C4-2B (cell line): Measurements from ENCODE around the gene PLPP4.

Source experiments
- CTCF ChIP-seq: fragments of 450-650 bp; conservative IDR thresholded peaks from 2 replicates; pipeline ENCODE4 v1.5.1; 2017; ENCODE audit warnings: mild to moderate bottlenecking
- ZFX ChIP-seq: fragments of 450-650 bp; IDR thresholded peaks from 2 replicates; pipeline ENCODE4 v1.6.1; 2017

GRCh38 chr10:120453886-120454285 lies 3.1 kb upstream of the PLPP4 start:
- TF ChIP-seq CTCF (no peak), ZFX (no peak)
